GM21717 (cell line): ENCODE measurements around the gene EML6.

Experiments used
- ATAC-seq: cut with Tn5 transposase; IDR thresholded peaks from one replicate; pipeline ENCODE4 v1.9.1; 2021; ENCODE audit warnings: mild to moderate bottlenecking, moderate library complexity; ENCODE audit not compliant: unreplicated experiment

Gene EML6

GRCh38 chr2:54750040-54750439 is 26.6 kb downstream of the EML6 start:
- ATAC-seq, result no peak

GRCh38 chr2:54752439-54752838 is 29.0 kb downstream of the EML6 start:
- ATAC-seq, result no peak

- peak; percentile 72 for ATAC-seq
Measured at GRCh38 chr2:54755641-54756326, 32.3 kb downstream of the EML6 start.

DNA sequence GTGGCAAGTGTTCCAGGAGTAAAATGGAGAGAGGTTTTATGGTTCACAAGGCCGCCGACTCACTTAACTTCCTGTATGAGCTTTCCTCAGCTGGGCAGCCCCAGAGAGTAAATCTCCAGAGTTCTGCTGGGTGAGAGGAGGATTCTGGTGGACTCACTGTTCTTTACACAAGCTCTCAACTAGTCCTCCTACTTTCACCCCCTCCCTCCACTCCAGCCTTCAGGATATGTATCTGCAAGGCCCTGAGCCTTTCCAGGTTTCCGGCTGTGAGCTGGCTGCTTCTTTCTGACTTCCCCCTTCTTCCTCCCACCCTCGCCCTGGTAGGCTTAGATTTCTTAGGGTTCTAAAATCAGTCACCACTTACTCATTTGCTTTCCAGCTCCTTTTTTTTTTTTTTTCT is 34.0 kb downstream of the EML6 start:
- peak; percentile 50 for ATAC-seq

DNA sequence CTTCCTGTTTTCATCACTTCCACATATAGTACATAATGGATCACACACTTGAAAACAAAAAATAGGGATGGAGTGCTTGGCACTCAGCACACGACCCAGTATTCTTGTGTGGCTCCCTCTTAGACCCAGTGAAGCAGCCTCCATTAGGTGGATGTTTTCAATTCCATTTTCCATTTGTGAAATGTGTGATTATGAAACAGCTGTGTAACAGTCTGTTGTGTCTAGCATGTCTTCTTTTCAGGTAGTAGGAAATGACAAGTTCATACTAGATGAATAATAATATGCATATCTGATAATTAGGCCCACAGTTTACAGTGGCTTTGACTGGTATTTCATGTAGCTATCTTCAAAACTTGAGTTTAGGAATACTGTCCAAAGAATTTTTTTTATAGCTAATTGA is 35.5 kb downstream of the EML6 start:
- no peak for ATAC-seq

DNA sequence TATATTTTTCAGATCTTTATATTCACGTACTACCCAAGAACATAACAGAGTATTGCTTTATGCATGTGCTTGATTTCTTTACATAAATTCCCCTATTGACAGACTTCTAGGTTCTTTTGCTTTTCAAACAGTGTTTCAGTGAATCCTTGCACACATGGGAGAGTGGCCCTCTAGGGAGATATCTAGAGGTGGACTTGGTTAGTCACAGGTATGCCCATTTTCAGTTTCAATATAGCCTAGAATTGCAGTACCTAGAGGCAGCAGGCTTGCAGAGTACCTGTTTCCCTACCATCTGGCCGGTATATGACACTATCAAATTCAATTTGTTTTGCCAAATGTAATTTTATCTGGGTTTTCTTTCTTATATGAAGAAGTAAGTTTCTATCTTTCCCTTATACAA is 36.8 kb downstream of the EML6 start:
- no peak for ATAC-seq

DNA sequence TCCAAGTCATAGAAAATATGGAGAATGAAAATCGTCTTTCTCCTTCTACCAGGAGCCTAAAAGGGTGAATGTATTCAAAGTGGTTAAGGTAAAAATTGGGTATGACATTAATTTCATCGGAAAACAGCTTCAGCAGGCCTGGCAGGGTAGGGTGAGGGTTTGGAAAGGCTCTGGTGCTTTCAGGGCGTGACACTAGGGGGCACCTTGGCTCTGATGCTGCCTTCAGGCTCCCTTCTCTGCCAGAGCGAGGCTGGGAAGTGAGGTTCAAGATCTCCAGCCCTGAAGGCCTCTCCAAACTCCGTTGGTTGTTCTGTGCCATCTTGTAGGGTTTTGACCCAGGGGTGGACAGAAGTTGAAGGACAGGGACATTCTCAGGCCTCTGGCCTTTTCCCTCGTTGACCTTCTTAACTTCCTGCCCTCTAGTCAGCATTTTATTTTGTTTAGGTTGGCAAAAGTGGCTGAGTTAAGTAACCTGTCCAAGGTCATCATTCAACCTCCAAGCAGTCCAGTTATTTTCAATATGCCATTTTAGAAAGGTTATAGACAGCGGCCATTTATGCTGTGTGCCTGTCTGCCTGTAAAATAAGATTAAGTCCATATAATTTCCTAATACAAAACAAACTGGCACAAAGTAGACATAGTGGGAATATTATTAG is 40.3 kb downstream of the EML6 start:
- ATAC-seq, result no peak

GRCh38 chr2:54767921-54768320 is 44.5 kb downstream of the EML6 start:
- ATAC-seq, result no peak

GRCh38 chr2:54768772-54769428 is 45.4 kb downstream of the EML6 start:
- no peak for ATAC-seq

- no peak for ATAC-seq
Measured at GRCh38 chr2:54770211-54770610, 46.7 kb downstream of the EML6 start.

- no peak for ATAC-seq
Measured at GRCh38 chr2:54770676-54771075, 47.2 kb downstream of the EML6 start.

GRCh38 chr2:54771166-54771885 is 47.9 kb downstream of the EML6 start:
- no peak for ATAC-seq

DNA sequence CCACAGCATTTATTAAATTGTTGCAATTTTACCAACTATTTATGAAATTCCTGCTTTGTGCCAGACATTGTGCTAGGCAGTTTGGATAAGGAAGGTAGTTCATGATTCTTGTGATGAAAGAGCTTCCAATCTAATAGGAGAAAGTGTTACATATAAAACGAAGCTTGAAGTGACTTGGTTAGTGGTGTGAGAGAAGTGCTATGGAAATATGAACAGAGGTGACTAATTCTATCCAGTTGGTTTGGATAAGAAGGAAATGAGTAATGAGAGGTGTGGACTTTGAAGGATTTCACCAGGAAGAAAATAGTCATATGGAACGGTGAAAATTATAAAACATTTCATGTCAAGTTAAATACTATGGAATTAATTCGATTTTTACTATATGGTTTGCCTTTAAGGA is 48.6 kb downstream of the EML6 start:
- ATAC-seq, result no peak

GRCh38 chr2:54772531-54772930 is 49.1 kb downstream of the EML6 start:
- ATAC-seq, result no peak

DNA sequence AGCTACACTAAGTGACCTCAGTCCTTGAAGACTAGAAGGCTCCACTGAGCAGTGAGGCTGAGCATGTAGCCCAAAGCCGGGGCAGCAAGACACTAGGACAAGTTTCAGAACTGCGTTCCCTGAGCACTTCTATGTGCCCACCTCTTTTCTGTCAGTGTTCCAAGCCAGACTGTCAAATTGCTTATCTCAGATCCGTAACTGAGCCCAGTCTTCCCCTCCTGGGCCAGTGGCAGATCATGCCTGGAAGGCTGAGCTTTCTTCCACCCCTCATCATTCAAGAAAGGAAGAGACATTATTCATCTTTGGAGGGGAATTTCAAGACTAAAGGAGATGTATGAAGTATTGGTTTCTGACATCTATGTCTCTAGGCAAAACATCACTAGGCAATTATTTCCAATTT is 49.8 kb downstream of the EML6 start:
- ATAC-seq, result no peak

DNA sequence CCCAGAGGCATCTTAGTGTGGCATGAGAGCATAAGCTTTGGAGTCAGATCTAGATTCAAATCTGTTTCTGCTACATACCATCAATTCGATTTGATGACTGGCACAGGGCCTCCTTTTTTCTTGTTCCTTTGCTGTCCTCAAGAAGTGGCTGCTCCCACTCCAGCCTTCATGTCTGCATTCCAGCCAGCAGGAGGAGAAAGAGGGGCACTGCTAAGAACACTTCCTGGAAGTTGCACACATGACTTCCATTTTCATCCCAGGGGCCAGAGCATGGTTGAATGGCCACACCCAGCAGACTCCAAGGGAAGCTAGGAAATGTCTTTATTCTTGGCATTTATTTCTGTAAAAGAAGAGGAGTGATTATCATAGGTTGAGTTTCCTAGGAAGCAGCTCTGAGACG is 50.4 kb downstream of the EML6 start:
- ATAC-seq, result no peak

GRCh38 chr2:54775710-54776109 is 52.2 kb downstream of the EML6 start:
- no peak for ATAC-seq

DNA sequence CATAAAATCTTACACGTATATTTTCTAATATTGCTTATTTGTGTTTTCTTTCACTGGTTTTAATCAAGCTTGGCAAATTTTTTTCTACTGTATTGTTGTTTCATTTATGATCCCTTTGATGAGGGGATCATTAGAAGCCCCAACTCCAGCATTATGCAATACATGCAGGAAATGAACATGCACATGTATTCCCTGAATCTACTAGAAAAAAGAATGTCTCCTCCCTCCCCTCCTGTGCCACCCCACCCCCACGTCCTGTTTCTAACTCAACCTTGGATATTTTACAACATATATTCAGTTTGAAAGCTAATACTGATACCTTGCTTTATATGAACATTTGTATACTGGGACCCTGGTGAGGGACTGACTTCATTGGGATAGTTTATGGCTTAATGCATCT is 53.0 kb downstream of the EML6 start:
- ATAC-seq, result no peak

GRCh38 chr2:54783349-54783748 is 59.9 kb downstream of the EML6 start:
- ATAC-seq, result no peak

- no peak for ATAC-seq
Measured at GRCh38 chr2:54787270-54787669, 63.8 kb downstream of the EML6 start.

GRCh38 chr2:54787755-54788366 is 64.4 kb downstream of the EML6 start:
- no peak for ATAC-seq
